SJSA1 (cell line): ENCODE measurements around the gene ADAMTS6. TPM values are rescaled to one million over a fixed set of nuclear protein-coding genes. Genes with fewer than 3 reads are reported as not detected.
"Not testable (repeated sequence)": the region's sequence is repeated elsewhere in the genome, so short reads cannot be mapped to it uniquely, and the experiment has no call there.

Experiments used
- DNase-seq, 2 experiments: peaks; one replicate each; pipeline ENCODE4 v3.0.0-alpha.2; 2015 to 2020; ENCODE audit warnings: low spot score in 2 of 2, low read depth in 1 of 2
- H3K27ac ChIP-seq: fragments of 250-450 bp; sonication (Bioruptor Pico); 2 replicates; pipeline ENCODE4 v1.5.1; 2020; ENCODE audit warnings: mild to moderate bottlenecking, moderate library complexity
- H3K27me3 ChIP-seq: fragments of 250-450 bp; sonication (Bioruptor Pico); replicated peaks from 2 replicates; pipeline ENCODE4 v1.5.1; 2020; ENCODE audit warnings: mild to moderate bottlenecking, moderate library complexity
- H3K36me3 ChIP-seq: fragments of 250-450 bp; sonication (Bioruptor Pico); 2 replicates; pipeline ENCODE4 v1.5.1; 2020; ENCODE audit warnings: mild to moderate bottlenecking
- H3K4me1 ChIP-seq: fragments of 250-450 bp; sonication (Bioruptor Pico); replicated peaks from 2 replicates; pipeline ENCODE4 v1.6.1; 2021; ENCODE audit warnings: mild to moderate bottlenecking
- H3K4me3 ChIP-seq: fragments of 250-450 bp; sonication (Bioruptor Pico); 2 replicates; pipeline ENCODE4 v1.5.1; 2020; ENCODE audit warnings: mild to moderate bottlenecking
- H3K9me3 ChIP-seq: fragments of 250-450 bp; sonication (Bioruptor Pico); replicated peaks from 2 replicates; pipeline ENCODE4 v1.5.1; 2020; ENCODE audit warnings: mild to moderate bottlenecking
- total RNA-seq: library from RNA; depleted of rRNA; stranded (reverse); fragments of >200 nt; shearing (Covaris generic); gene quantifications from 2 replicates; pipeline ENCODE4 v1.2.3, GENCODE V29; 2014

ADAMTS6 gene
- total RNA-seq, 1 experiment from 2014 or later = 4.1 TPM

- no peaks in the 10 kb centered on the region for H3K27me3 ChIP-seq
- no peak for DNase-seq
- H3K36me3 ChIP-seq = no peaks in the 10 kb centered on the region
Observed at GRCh38 chr5:65383859-65384258, 97.9 kb downstream of the ADAMTS6 start.

DNA sequence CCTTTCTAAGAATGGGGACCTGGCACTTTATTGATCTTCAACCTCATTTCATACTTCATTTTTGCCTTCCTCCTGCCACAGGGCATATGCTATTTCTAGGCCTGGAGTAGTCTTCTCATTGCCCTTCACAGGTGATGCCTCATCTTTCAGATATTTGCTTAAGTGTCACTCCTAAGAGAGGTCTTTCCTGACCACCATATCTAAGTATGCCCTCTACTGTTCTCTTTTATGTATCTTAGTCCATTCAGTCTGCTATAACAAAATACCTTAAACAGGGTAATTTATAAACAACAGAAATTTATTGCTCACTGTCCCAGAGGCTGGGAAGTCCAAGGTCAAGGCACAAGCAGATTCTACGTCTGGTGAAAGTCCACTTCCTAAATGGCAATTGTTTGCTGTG, 99.1 kb downstream of the ADAMTS6 start:
- no peak for DNase-seq
- no peak overlapping the region for H3K4me3 ChIP-seq

More at GRCh38 chr5:65383859-65384258, 97.9 kb downstream of the ADAMTS6 start:
- no peaks in the 10 kb centered on the region for H3K9me3 ChIP-seq
- no peaks in the 10 kb centered on the region for H3K4me1 ChIP-seq
- H3K27ac ChIP-seq = no peak overlapping the region
- H3K4me3 ChIP-seq = no peak overlapping the region

DNA sequence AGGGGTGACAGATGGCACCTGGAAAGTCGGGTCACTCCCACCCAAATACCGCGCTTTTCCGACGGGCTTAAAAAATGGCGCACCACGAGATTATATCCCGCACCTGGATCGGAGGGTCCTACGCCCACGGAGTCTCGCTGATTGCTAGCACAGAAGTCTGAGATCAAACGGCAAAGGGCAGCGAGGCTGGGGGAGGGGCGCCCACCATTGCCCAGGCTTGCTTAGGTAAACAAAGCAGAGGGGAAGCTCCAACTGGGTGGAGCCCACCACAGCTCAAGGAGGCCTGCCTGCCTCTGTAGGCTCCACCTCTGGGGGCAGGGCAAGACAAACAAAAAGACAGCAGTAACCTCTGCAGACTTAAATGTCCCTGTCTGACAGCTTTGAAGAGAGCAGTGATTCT, 111.2 kb downstream of the ADAMTS6 start:
- DNase-seq, H3K4me1 ChIP-seq: not testable (repeated sequence)

More for the DNA sequence above, 99.1 kb downstream of the ADAMTS6 start:
- H3K27ac ChIP-seq = no peak overlapping the region
- no peaks in the 10 kb centered on the region for H3K36me3 ChIP-seq
- H3K4me1 ChIP-seq = no peaks in the 10 kb centered on the region
- H3K27me3 ChIP-seq = no peaks in the 10 kb centered on the region
- no peaks in the 10 kb centered on the region for H3K9me3 ChIP-seq

DNA sequence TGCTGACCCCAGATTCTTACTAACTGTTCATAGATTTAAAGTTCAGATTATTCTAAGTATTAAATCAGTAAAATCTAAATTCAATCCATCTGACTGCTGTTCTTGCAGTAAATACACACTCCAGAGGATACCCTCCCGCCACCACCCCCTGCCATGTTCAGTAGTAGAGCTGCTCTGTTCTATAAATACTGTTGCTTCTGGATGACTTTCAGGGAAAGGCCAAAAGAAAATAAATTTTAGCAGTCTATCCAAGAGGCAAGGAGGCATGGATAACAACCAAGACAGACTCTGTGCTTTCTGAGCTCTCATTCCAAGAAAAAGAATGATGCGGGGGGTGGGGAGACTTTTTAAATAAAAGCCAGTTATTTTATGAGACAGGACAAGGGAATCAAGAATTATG, 115.1 kb downstream of the ADAMTS6 start:
- no peaks in the 10 kb centered on the region for H3K9me3 ChIP-seq
- no peak overlapping the region for H3K27ac ChIP-seq
- H3K36me3 ChIP-seq = no peaks in the 10 kb centered on the region
- H3K4me3 ChIP-seq = no peak overlapping the region
- no peaks in the 10 kb centered on the region for H3K4me1 ChIP-seq
- H3K27me3 ChIP-seq = no peaks in the 10 kb centered on the region
- no peak for DNase-seq

More for the DNA sequence above, 111.2 kb downstream of the ADAMTS6 start:
- H3K27me3 ChIP-seq, H3K4me3 ChIP-seq, H3K27ac ChIP-seq, H3K9me3 ChIP-seq, H3K36me3 ChIP-seq: not testable (repeated sequence)

DNA sequence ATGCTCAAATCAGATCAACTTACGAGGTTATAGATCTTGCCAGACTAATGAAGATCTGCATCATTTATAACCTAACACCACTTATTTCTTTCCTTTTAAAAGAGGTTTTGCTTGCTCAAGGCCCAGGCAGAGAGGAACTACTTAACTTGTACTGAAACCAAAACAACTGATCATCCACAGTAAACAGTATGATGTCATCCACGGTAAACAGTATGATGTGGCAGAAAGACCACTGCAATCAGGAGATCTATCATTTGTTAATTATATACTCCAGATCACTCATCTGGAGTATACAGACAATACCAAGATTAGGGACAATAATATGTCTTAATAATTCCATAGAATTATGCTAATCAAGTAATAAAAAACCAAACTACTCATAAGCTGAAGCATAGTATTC, 116.8 kb downstream of the ADAMTS6 start:
- no peaks in the 10 kb centered on the region for H3K9me3 ChIP-seq
- H3K4me3 ChIP-seq = no peak overlapping the region
- DNase-seq = no peak
- H3K4me1 ChIP-seq = no peaks in the 10 kb centered on the region
- H3K27ac ChIP-seq = no peak overlapping the region
- H3K27me3 ChIP-seq = no peaks in the 10 kb centered on the region
- no peaks in the 10 kb centered on the region for H3K36me3 ChIP-seq

DNA sequence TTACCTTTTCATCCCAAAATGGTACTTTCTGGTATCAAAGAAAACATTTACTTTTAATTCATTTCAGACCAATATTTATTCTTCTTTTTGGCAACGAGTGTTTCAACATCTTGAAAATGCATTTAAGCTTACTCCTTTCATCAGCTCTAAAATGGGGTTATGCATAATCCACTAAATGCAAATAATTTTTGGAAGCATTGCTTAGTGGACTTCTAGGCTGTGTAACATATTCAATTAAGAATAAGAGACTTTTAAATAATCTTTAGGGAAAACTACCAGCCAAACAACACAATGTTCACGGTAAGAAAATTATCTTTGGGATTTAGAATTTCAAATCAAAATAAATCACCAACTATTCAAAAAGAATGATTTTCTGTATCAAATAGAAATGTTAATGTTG, 118.2 kb downstream of the ADAMTS6 start:
- H3K27ac ChIP-seq = no peak overlapping the region
- no peak overlapping the region for H3K4me3 ChIP-seq
- H3K36me3 ChIP-seq = no peaks in the 10 kb centered on the region
- H3K9me3 ChIP-seq = no peaks in the 10 kb centered on the region
- H3K27me3 ChIP-seq = no peaks in the 10 kb centered on the region
- H3K4me1 ChIP-seq = no peaks in the 10 kb centered on the region
- DNase-seq = no peak

DNA sequence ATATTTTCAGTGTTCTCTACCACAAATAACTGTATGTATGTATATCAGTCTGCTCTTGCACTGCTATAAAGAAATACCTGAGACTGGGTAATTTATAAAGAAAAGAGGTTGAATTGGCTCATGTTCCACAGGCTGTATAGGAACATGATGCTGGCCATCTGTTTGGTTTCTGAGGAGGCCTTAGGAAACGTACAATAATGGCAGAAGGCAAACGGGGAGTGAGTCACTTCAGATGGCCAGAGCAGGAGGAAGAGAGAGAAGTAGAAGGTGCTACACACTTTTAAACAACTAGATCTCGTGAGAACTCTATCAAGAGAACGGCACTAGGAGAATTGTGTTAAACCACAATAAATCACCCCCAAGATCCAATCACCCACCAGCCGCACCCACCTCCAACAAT, 121.7 kb downstream of the ADAMTS6 start:
- H3K36me3 ChIP-seq = no peaks in the 10 kb centered on the region
- no peak overlapping the region for H3K27ac ChIP-seq
- no peak for DNase-seq
- no peaks in the 10 kb centered on the region for H3K9me3 ChIP-seq
- no peak overlapping the region for H3K4me3 ChIP-seq
- no peaks in the 10 kb centered on the region for H3K4me1 ChIP-seq
- H3K27me3 ChIP-seq = no peaks in the 10 kb centered on the region

- Histone ChIP-seq H3K4me3 (no peak overlapping the region), H3K4me1 (no peaks in the 10 kb centered on the region), H3K27me3 (no peaks in the 10 kb centered on the region), H3K27ac (no peak overlapping the region), H3K36me3 (no peaks in the 10 kb centered on the region), H3K9me3 (no peaks in the 10 kb centered on the region)
- no peak for DNase-seq
Observed at GRCh38 chr5:65359569-65359968, 122.2 kb downstream of the ADAMTS6 start.

DNA sequence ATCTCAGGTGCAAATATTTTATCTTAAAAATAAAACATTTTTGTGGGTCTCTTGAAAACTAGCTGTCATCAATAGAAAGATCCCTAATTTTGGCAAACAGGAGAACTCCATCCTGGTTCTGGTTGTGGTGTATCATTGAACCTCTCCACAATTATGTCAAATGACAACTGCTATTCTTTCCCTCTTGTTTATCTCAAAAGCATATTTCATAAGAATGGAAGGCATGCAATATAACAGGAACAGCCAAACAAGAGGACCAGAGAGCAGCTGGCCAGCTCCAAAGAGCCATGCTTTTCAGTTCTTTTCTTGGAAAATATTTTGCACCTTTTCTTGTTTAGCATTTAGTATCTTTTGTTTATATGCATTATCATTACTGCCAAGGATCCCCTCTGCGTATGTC, 125.4 kb downstream of the ADAMTS6 start:
- no peaks in the 10 kb centered on the region for H3K36me3 ChIP-seq
- H3K9me3 ChIP-seq = no peaks in the 10 kb centered on the region
- no peak overlapping the region for H3K27ac ChIP-seq
- H3K27me3 ChIP-seq = no peaks in the 10 kb centered on the region
- no peaks in the 10 kb centered on the region for H3K4me1 ChIP-seq
- DNase-seq = no peak
- H3K4me3 ChIP-seq = no peak overlapping the region

GRCh38 chr5:65355301-65355700, 126.4 kb downstream of the ADAMTS6 start:
- H3K9me3 ChIP-seq = no peaks in the 10 kb centered on the region
- H3K27me3 ChIP-seq = no peaks in the 10 kb centered on the region
- H3K27ac ChIP-seq = no peak overlapping the region
- H3K36me3 ChIP-seq = no peaks in the 10 kb centered on the region
- H3K4me1 ChIP-seq = no peaks in the 10 kb centered on the region
- H3K4me3 ChIP-seq = no peak overlapping the region
- DNase-seq = no peak

DNA sequence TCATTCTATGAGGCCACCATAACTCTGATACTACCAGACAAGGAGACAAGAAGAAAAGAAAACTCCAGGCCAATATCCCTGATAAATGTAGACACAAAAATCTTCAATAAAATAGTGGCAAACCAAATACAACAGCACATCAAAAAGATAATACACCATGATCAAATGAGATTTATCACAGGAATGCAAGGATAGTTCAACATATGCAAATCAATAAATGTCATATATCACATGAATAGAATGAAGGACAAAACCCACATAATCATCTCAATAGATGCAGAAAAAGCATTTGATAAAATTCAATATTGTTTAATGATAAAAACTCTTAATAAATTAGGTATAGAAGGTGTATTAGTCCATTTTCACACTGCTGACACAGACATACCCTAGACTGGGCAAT, 139.9 kb downstream of the ADAMTS6 start:
- no peak for DNase-seq
- Histone ChIP-seq H3K4me1 (no peaks in the 10 kb centered on the region), H3K4me3 (no peak overlapping the region), H3K27ac (no peak overlapping the region), H3K9me3 (no peaks in the 10 kb centered on the region), H3K27me3 (no peaks in the 10 kb centered on the region), H3K36me3 (no peaks in the 10 kb centered on the region)

- H3K27me3 ChIP-seq = no peaks in the 10 kb centered on the region
- no peak overlapping the region for H3K4me3 ChIP-seq
- H3K27ac ChIP-seq = no peak overlapping the region
- no peaks in the 10 kb centered on the region for H3K4me1 ChIP-seq
- no peaks in the 10 kb centered on the region for H3K9me3 ChIP-seq
- no peak for DNase-seq
- H3K36me3 ChIP-seq = no peaks in the 10 kb centered on the region
Observed at GRCh38 chr5:65338606-65339151, 143.0 kb downstream of the ADAMTS6 start.

GRCh38 chr5:65334077-65334476, 147.6 kb downstream of the ADAMTS6 start:
- no peak for DNase-seq
- no peaks in the 10 kb centered on the region for H3K4me1 ChIP-seq

DNA sequence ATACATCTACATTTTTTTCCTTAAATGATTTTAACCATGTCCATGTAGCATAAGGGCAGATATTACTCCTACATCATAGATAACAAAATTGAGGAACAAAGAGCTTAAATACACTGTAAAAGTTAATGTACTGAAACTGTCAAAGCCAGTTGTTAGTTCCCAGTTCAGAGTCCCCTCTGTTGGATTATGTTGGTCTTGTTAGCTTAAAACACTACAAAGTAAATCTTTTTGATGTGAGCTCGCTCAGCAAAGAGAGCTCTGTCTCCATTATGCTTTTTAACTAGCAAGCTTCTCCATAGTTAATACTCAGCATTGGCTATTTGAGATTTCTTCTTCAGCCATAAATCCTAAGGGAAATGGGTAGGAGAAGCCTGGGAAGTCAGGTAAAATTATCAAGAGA, 149.1 kb downstream of the ADAMTS6 start:
- Histone ChIP-seq H3K27ac (no peak overlapping the region), H3K36me3 (no peaks in the 10 kb centered on the region), H3K4me1 (no peaks in the 10 kb centered on the region), H3K9me3 (no peaks in the 10 kb centered on the region), H3K27me3 (no peaks in the 10 kb centered on the region), H3K4me3 (no peak overlapping the region)
- DNase-seq = no peak

More at GRCh38 chr5:65334077-65334476, 147.6 kb downstream of the ADAMTS6 start:
- no peaks in the 10 kb centered on the region for H3K9me3 ChIP-seq
- no peak overlapping the region for H3K4me3 ChIP-seq
- H3K27me3 ChIP-seq = no peaks in the 10 kb centered on the region
- H3K36me3 ChIP-seq = no peaks in the 10 kb centered on the region
- no peak overlapping the region for H3K27ac ChIP-seq

- no peaks in the 10 kb centered on the region for H3K36me3 ChIP-seq
- H3K4me3 ChIP-seq = no peak overlapping the region
- H3K27me3 ChIP-seq = no peaks in the 10 kb centered on the region
- no peaks in the 10 kb centered on the region for H3K9me3 ChIP-seq
- no peaks in the 10 kb centered on the region for H3K4me1 ChIP-seq
- DNase-seq = no peak
- H3K27ac ChIP-seq = no peak overlapping the region
Observed at GRCh38 chr5:65329266-65329665, 152.5 kb downstream of the ADAMTS6 start.
